Adrenal gland (tissue), 12 donors: ENCODE measurements around the gene SOCS3. TPM values are rescaled to one million over a fixed set of nuclear protein-coding genes. Genes with fewer than 3 reads are reported as not detected.

ENCODE experiments used
- DNase-seq, 7 donors: peaks; one replicate each; pipeline ENCODE4 v3.0.0-alpha.2; 2019 to 2020
- H3K27ac ChIP-seq, 5 donors: fragments of 200-600 bp; sonication (generic) in 4 of 5; 1 replicate in 3 of 5; 2 replicates in 2 of 5; pipeline versions ENCODE4 v1.5.1 to v1.8.0; 2016 to 2020; ENCODE audit warnings: mild to moderate bottlenecking in 1 of 5
- H3K27me3 ChIP-seq: fragments of 200-600 bp; 2 replicates; pipeline ENCODE4 v1.8.0; 2021
- H3K36me3 ChIP-seq, 2 donors: fragments of 200-600 bp; replicated peaks in 1 of 2; 1 replicate in 1 of 2; 2 replicates in 1 of 2; pipeline versions ENCODE4 v1.5.1 to v1.8.0; 2018 to 2022
- H3K4me1 ChIP-seq, 2 donors: fragments of 200-600 bp; replicated peaks in 1 of 2; 1 replicate in 1 of 2; 2 replicates in 1 of 2; pipeline versions ENCODE4 v1.5.1 to v1.8.0; 2018 to 2021
- H3K4me3 ChIP-seq, 4 donors: fragments of 200-600 bp; sonication (generic) in 3 of 4; one replicate each; pipeline ENCODE4 v1.5.1; 2016 to 2018
- H3K9me3 ChIP-seq, 3 donors: fragments of 200-600 bp; sonication (generic) in 1 of 3; replicated peaks in 1 of 3; 1 replicate in 2 of 3; 2 replicates in 1 of 3; pipeline versions ENCODE4 v1.5.1 to v1.8.0; 2016 to 2021
- CTCF ChIP-seq, 6 experiments: fragments of 450-650 bp in 4 of 6; fragments of 200-600 bp in 2 of 6; sonication (generic) in 1 of 6; IDR thresholded peaks; 1 replicate in 5 of 6; 2 replicates in 1 of 6; pipeline versions ENCODE4 v1.5.1 to v1.8.0; 2016 to 2021; ENCODE audit warnings: antibody characterized with exemption in 6 of 6, mild to moderate bottlenecking in 2 of 6, moderate library complexity in 1 of 6
- POLR2A ChIP-seq, 2 donors: fragments of 450-650 bp; IDR thresholded peaks; one replicate each; pipeline ENCODE4 v1.6.1; 2017; ENCODE audit warnings: antibody characterized with exemption in 2 of 2, mild to moderate bottlenecking in 2 of 2, moderate library complexity in 1 of 2
- WGBS, 4 donors: extraction: QIAGEN DNeasy Blood & Tissue Kit in 2 of 4; methylation state at CpG; one replicate each; pipeline versions ENCODE4 v1.1.5 to v1.1.7; 2013 to 2017; 5-methylcytosine and 5-hydroxymethylcytosine counted together
- intact Hi-C, 2 donors: fragments of 100-400 bp; cut with DNase I; formaldehyde crosslinking; loops; one replicate each; pipeline versions ENCODE4 v1.14.1 to v1.15.0; 2022 to 2023
- polyA plus RNA-seq, 3 donors: library from polyadenylated mRNA; stranded (reverse); fragments of 200-250 nt in 2 of 3; fragments of 350-450 nt in 1 of 3; fragmentation: Illumina TruSeq in 1 of 3; extraction: RNeasy Lipid Tissue Mini Kit (QIAGEN cat#74804) in 1 of 3; gene quantifications; one replicate each; pipeline ENCODE4 v1.2.3, GENCODE V29; 2013 to 2014
- total RNA-seq, 9 donors: library from RNA; depleted of rRNA in 4 of 9; stranded (reverse); fragments of >200 nt in 4 of 9; fragments of 120-200 nt in 1 of 9; fragmentation: NEBNext Ultra II Directional in 1 of 9; extraction: Animal tissue kit (Norgen Biotek cat#: 25700) in 1 of 9; gene quantifications; one replicate each; pipeline versions ENCODE4 v1.1.0 to v1.2.4, GENCODE V29; 2013 to 2023
- donor health status: healthy with polysubstance abuse.
- donor health status: Bipolar disorder and iron deficiency.
- donor health status: DM: yes; HTN: yes; CAD: no.
- donor health status: DM: no; HTN: no; CAD: no.
- donor health status: DM: no; HTN: no; CAD: no.
- donor health status: DM: yes; HTN: yes; CAD: no.

SOCS3 gene
- total and polyA plus RNA-seq, 12 donors = 2.4 to 114 (median 39.8) TPM

GRCh38 chr17:78367193-78367592 is 7.3 kb upstream of the SOCS3 start:
- intact Hi-C loops = no loop called here
- Histone ChIP-seq H3K27ac (no peak overlapping the region), H3K27me3 (no peaks in the 10 kb centered on the region), H3K9me3 (no peaks in the 10 kb centered on the region), H3K4me3 (no peak overlapping the region), H3K4me1 (peaks cover 0 to 4% of the 10 kb centered on the region in 2 donors), H3K36me3 (no peaks in the 10 kb centered on the region)
- TF ChIP-seq POLR2A (IDR thresholded peaks at IDR 0.05) = no peak
- no peak for TF ChIP-seq CTCF (IDR thresholded peaks at IDR 0.05)
- 65 to 84% (median 72%) methylated on average over 4 to 5 of the region's 5 CpGs for WGBS, 4 donors
- no peak for DNase-seq

DNA sequence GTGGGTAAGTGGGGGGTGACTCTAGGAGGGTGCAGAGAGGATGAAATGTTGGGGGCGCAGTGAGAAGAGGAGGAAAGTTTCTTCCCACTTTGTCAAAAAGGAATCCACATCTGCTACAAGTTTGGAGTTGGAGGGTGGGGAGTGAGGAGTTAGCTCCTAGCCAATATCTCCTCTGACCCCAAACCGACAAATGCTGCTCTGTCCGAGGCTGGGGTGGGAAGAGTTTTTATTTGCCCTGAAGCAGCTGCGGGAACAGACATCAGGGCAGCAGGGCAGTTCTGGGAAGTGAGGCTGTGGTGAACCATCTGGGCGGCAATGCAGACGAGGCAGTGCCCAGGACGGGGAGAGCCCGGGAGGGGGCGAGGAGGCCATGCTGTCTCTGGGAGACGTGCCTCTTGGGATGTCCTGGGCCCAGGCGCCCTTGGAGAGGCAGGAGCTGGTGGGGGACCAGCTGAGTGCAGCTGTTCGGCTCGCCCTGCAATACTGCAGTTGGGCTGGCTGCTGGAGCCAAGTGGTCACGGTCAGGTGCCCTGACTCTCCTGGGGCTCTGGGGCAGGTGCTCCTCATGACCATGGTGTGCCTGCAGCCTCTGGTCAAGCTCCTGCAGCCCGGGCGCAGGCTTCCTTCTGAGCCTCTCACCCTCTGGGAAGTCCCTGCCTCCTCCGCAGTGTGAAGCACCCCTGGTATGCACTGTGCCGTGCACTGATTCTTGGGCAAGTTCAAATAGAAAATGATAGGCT is 6.4 kb upstream of the SOCS3 start:
- Histone ChIP-seq H3K36me3 (no peaks in the 10 kb centered on the region), H3K27ac (peak overlapping the region in 2 of 5 donors; percentile 38 to 85), H3K9me3 (no peaks in the 10 kb centered on the region), H3K4me1 (peaks cover 0 to 4% of the 10 kb centered on the region in 2 donors), H3K27me3 (no peaks in the 10 kb centered on the region), H3K4me3 (no peak overlapping the region)
- no peak for TF ChIP-seq CTCF (IDR thresholded peaks at IDR 0.05)
- TF ChIP-seq POLR2A (IDR thresholded peaks at IDR 0.05) = no peak
- DNase-seq = no peak
- intact Hi-C loops = no loop called here
- WGBS, 4 donors = 60 to 66% (median 63%) methylated on average over 9 to 18 of the region's 18 CpGs

DNA sequence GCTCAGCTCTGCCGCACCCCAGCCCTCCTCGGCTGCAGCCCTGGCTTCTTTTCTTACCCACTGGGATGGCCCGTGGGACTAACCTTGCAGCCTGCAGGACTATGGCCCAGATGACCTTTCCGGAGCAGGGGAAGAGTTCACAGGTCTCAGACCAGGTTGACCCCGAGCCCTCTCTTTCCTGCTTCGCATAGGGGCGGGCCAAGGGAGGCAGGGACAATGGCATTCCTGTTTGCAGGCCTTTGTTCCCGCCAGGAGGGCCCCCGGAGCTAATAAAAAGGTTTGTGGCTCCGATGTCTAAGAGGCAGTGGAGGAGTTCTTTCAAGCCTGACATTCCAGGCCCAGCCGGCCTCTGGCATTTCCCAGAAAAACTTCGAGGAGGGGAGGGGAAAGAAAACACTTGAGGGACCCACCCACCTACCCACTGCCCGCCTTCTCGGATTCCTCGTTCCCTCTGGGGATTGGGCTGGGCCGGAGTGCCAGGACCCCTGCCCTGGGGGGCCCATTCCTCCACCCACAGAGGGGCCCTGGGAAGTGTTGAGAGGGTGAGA is 5.8 kb upstream of the SOCS3 start:
- H3K36me3 ChIP-seq = no peaks in the 10 kb centered on the region
- H3K4me3 ChIP-seq = no peak overlapping the region
- H3K4me1 ChIP-seq = peaks cover under 1 to 5% of the 10 kb centered on the region in 2 donors
- H3K27me3 ChIP-seq = no peaks in the 10 kb centered on the region
- WGBS, 4 donors = 36 to 64% (median 54%) methylated on average over 3 to 16 of the region's 16 CpGs
- no peaks in the 10 kb centered on the region for H3K9me3 ChIP-seq
- peak overlapping the region in 2 of 5 donors; percentile 38 to 85 for H3K27ac ChIP-seq
- peak in 1 of 7 donors; percentile 50 for DNase-seq
- no peak for TF ChIP-seq POLR2A (IDR thresholded peaks at IDR 0.05)
- no peak for TF ChIP-seq CTCF (IDR thresholded peaks at IDR 0.05)
- intact Hi-C loops = no loop called here

GRCh38 chr17:78364436-78365281 is 4.8 kb upstream of the SOCS3 start:
- Histone ChIP-seq H3K9me3 (no peaks in the 10 kb centered on the region), H3K4me1 (peaks cover 4 to 8% of the 10 kb centered on the region in 2 donors), H3K4me3 (no peak overlapping the region), H3K27ac (peak overlapping the region in 1 of 5 donors; percentile 85), H3K27me3 (no peaks in the 10 kb centered on the region), H3K36me3 (no peaks in the 10 kb centered on the region)
- intact Hi-C loops = loop anchor here (5.0 kb wide), 2 partner anchors 58 to 72 kb away; no protein-coding TSS in a partner anchor
- TF ChIP-seq CTCF (IDR thresholded peaks at IDR 0.05) = no peak
- no peak for TF ChIP-seq POLR2A (IDR thresholded peaks at IDR 0.05)
- DNase-seq = no peak
- 60 to 69% (median 64%) methylated on average over 11 to 26 of the region's 26 CpGs for WGBS, 4 donors
